Fibroblast of mammary gland (primary cell): ENCODE results near the gene FABP1.

Experiments used
- DNase-seq: peaks from one replicate; pipeline ENCODE4 v3.0.0-alpha.2; 2010; ENCODE audit warnings: low read depth
- H3K4me3 ChIP-seq: 2 replicates; pipeline ENCODE4 v1.5.1; 2011; ENCODE audit warnings: low read depth, mild to moderate bottlenecking, low read length, moderate library complexity; ENCODE audit not compliant: control insufficient read depth
- CTCF ChIP-seq: conservative IDR thresholded peaks from 2 replicates; pipeline ENCODE4 v1.5.1; 2011; ENCODE audit warnings: low read depth, low read length, inconsistent platforms; ENCODE audit not compliant: control insufficient read depth, insufficient read depth

FABP1 gene

GRCh38 chr2:88127888-88128653 lies at the start of gene FABP1:
TSS of gene FABP1 (minus strand) at chr2:88128062. CDS start at chr2:88128017, 45 bp downstream.
- TF ChIP-seq CTCF = no peak
- DNase-seq = no peak
- H3K4me3 ChIP-seq = no peak within 1 kb of the TSS

GRCh38 chr2:88177556-88177955 lies 49.7 kb upstream of the FABP1 start:
- TF ChIP-seq CTCF = no peak
- no peak for DNase-seq
- no peak overlapping the region for H3K4me3 ChIP-seq

GRCh38 chr2:88176352-88176984 lies 48.6 kb upstream of the FABP1 start:
- no peak for TF ChIP-seq CTCF
- DNase-seq = no peak
- no peak overlapping the region for H3K4me3 ChIP-seq

GRCh38 chr2:88172882-88173281 lies 45.0 kb upstream of the FABP1 start:
- no peak overlapping the region for H3K4me3 ChIP-seq
- no peak for DNase-seq
- no peak for TF ChIP-seq CTCF

- no peak for DNase-seq
- H3K4me3 ChIP-seq = no peak overlapping the region
- no peak for TF ChIP-seq CTCF
These were observed 44.1 kb upstream of the FABP1 start for GRCh38 chr2:88171966-88172365.

GRCh38 chr2:88170472-88170892 lies 42.6 kb upstream of the FABP1 start:
- DNase-seq = peak; percentile 25
- H3K4me3 ChIP-seq = peak overlapping the region; percentile 57
- no peak for TF ChIP-seq CTCF

GRCh38 chr2:88168386-88168785 lies 40.5 kb upstream of the FABP1 start:
- DNase-seq = no peak
- no peak for TF ChIP-seq CTCF
- H3K4me3 ChIP-seq = no peak overlapping the region
